ENCODE measurements around the gene CYP2W1. TPM values are rescaled to one million over a fixed set of nuclear protein-coding genes. Genes with fewer than 3 reads are reported as not detected.

Gene CYP2W1
- total and polyA plus RNA-seq, 10 of the 15 experiments (the other 5 are each of a cell fraction or from before 2014, with no cell fraction given), result not detected

DNA sequence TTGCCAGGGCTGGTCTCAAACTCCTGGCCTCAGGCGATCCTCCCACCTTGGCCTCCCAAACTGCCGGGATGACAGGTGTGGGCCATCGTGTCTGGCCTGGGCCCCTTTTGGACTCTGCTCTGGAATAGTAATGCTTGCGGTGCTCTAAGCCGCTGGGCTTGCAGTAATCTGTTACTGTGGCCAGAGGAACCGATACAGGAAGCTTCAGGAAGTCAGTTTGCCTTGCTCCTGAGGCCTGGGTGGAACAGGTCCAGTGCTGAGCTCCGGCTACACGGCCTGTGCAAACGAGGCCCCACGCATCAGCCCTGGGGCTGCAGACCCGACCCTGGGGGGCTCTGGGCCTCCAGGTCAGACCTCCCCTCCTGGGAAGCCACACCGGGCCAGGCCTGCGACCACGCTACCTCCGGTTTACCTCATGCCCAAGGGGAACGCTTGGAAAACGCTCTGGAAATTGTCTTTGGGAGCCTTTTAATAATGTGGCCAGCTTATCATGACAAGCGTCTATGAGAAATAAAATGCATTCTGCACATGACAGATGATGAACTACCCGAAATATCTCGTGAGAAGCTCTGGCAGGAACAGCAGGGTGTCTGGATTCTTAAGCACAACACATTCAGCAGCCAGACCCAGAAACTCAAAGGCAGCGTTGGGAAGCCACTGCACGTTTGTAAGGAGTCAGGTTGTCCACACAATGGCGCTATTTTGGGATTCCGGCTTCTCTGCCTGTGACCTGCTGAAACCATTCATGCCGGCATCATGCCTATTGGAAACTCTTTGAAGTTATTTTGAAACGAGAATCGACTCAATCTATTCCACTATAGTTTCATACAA, 18.4 kb upstream of the CYP2W1 start:
- POLR2A ChIA-PET, result no interaction called here
- FAIRE-seq, result no peak

GRCh38 chr7:966291-967069, 16.5 kb upstream of the CYP2W1 start:
- no peak overlapping the region for H3K4me2 ChIP-seq (ENCODE audit: control insufficient read depth, insufficient read depth)
- H3K36me3 ChIP-seq (ENCODE audit: control insufficient read depth in 2 of 2, insufficient read depth in 2 of 2, low read length in 1 of 2), result peaks cover 21 to 24% of the 10 kb centered on the region in 2 experiments
- in situ Hi-C loops (cut with MboI) (no loop called here), intact Hi-C loops (cut with micrococcal nuclease; ENCODE audit: unreplicated experiment) (no loop called here)
- H3K4me1 ChIP-seq (ENCODE audit: control insufficient read depth, insufficient read depth, low read length), result peaks cover 8% of the 10 kb centered on the region
- ChIA-PET POLR2A (interaction anchor here (0.6 to 1.0 kb wide), 2 partner anchors 14 to 95 kb away, joined by 4 to 6 read pairs; no protein-coding TSS in a partner anchor), CTCF (no interaction called here), SMC1A (ENCODE audit: uncharacterized antibody, unreplicated experiment) (interaction anchor here (0.6 to 1.3 kb wide), 2 partner anchors 97 to 99 kb away, joined by 3 read pairs; no protein-coding TSS in a partner anchor), RAD21 (ENCODE audit: unreplicated experiment) (no interaction called here)
- no peaks in the 10 kb centered on the region for H3K27me3 ChIP-seq (replicated peaks in 1 of 2; ENCODE audit: control insufficient read depth in 2 of 2, insufficient read depth in 2 of 2, low read length in 1 of 2)
- ATAC-seq (no peak), DNase-seq (ENCODE audit: low read depth, low spot score) (no peak), FAIRE-seq (no peak)
- H4K20me1 ChIP-seq (ENCODE audit: control insufficient read depth, insufficient read depth), result no peaks in the 10 kb centered on the region
- H3K9ac ChIP-seq (ENCODE audit: control insufficient read depth, insufficient read depth, low read length), result no peak overlapping the region
- H3K4me3 ChIP-seq, result no peak overlapping the region
- TF ChIP-seq POLR2A (IDR thresholded peaks at IDR 0.05; ENCODE audit: low read depth, low read length) (peak; percentile 51), ZBED1 (IDR thresholded peaks at IDR 0.05; ENCODE audit: borderline replicate concordance) (no peak)
- WGBS (ENCODE audit: insufficient coverage, insufficient replicate concordance, low lambda C conversion rate, missing lambda C conversion rate), result 80% methylated on average over 22 of the region's 22 CpGs
- no peaks in the 10 kb centered on the region; the same call in 2 of the 3 replicates for H3K9me3 ChIP-seq (replicated peaks; ENCODE audit: control insufficient read depth, insufficient read depth, low read length)
- BruUV-seq (replicated peaks), result no TSS peak
- no peak overlapping the region for H2AFZ ChIP-seq (ENCODE audit: control insufficient read depth, low read depth, low read length)
- no peak overlapping the region for H3K27ac ChIP-seq (ENCODE audit: control insufficient read depth, insufficient read depth)
- H3K79me2 ChIP-seq (ENCODE audit: control insufficient read depth, insufficient read depth, low read length), result peaks cover 7% of the 10 kb centered on the region

More for the DNA sequence above, 18.4 kb upstream of the CYP2W1 start:
- Histone ChIP-seq H3K4me2 (ENCODE audit: control insufficient read depth, insufficient read depth) (no peak overlapping the region), H4K20me1 (ENCODE audit: control insufficient read depth, insufficient read depth) (no peaks in the 10 kb centered on the region), H3K4me1 (ENCODE audit: control insufficient read depth, insufficient read depth, low read length) (peaks cover 8% of the 10 kb centered on the region), H3K27me3 (replicated peaks in 1 of 2; ENCODE audit: control insufficient read depth in 2 of 2, insufficient read depth in 2 of 2, low read length in 1 of 2) (no peaks in the 10 kb centered on the region), H2AFZ (ENCODE audit: control insufficient read depth, low read depth, low read length) (no peak overlapping the region), H3K27ac (ENCODE audit: control insufficient read depth, insufficient read depth) (no peak overlapping the region), H3K36me3 (ENCODE audit: control insufficient read depth in 2 of 2, insufficient read depth in 2 of 2, low read length in 1 of 2) (peaks cover 14 to 16% of the 10 kb centered on the region in 2 experiments), H3K4me3 (no peak overlapping the region), H3K79me2 (ENCODE audit: control insufficient read depth, insufficient read depth, low read length) (no peaks in the 10 kb centered on the region), H3K9me3 (replicated peaks; ENCODE audit: control insufficient read depth, insufficient read depth, low read length) (no peaks in the 10 kb centered on the region; the same call in 2 of the 3 replicates), H3K9ac (ENCODE audit: control insufficient read depth, insufficient read depth, low read length) (no peak overlapping the region)
- no peak for DNase-seq (ENCODE audit: low read depth, low spot score)
- no TSS peak for BruUV-seq (replicated peaks)
- 35% methylated on average over 27 of the region's 27 CpGs for WGBS (ENCODE audit: insufficient coverage, insufficient replicate concordance, low lambda C conversion rate, missing lambda C conversion rate)
- in situ Hi-C loops (cut with MboI), result loop anchor here (5.0 kb wide), 1 partner anchor 647 kb away; no protein-coding TSS in a partner anchor
- 0 out of 2 replicates have a peak, but pooled peaks have one; percentile 13 for TF ChIP-seq POLR2AphosphoS5 (IDR thresholded peaks at IDR 0.05; ENCODE audit: low read length)
- no peak for TF ChIP-seq ZBED1 (IDR thresholded peaks at IDR 0.05; ENCODE audit: borderline replicate concordance)
- TF ChIP-seq ZNF274 (IDR thresholded peaks at IDR 0.05; ENCODE audit: insufficient read depth, insufficient read length), result no peak
- peak; percentile 59 for TF ChIP-seq POLR2A (IDR thresholded peaks at IDR 0.05; ENCODE audit: low read depth, low read length)
- ChIA-PET CTCF (interaction anchor here (0.6 to 1.0 kb wide), 2 partner anchors 14 to 107 kb away, joined by 3 read pairs; no protein-coding TSS in a partner anchor), RAD21 (ENCODE audit: unreplicated experiment) (no interaction called here), SMC1A (ENCODE audit: uncharacterized antibody, unreplicated experiment) (interaction anchor here (1.3 kb wide), 1 partner anchor 9 kb away, joined by 5 read pairs; no protein-coding TSS in a partner anchor)
- intact Hi-C loops (cut with micrococcal nuclease; ENCODE audit: unreplicated experiment), result no loop called here
- peak; percentile 47 for ATAC-seq
